ENCODE results near the gene TRIO.

TRIO gene

DNA sequence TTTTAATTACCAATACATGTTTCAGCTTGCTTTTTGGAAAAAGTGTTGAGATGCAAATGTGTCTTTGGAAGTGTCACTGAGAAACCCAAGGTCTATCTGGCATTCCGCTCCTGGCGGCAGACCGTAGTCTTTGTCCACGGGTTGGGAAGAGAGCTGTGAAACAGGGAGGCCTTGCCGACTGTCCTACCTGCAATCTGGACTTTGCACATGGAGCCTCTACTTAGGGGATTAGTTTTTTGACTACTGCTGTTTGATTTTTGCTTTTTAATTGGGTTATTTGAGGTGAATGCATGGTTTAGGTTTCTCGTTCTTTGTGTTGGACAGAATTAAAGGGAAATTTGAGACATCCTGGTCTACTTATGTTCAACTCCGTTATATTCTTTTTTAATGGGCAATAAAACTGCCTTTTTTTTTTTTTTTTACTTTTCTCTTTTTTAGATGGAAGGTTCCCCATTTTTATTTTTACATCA lies 25.7 kb downstream of the TRIO start:
- no peak for DNase-seq
- H3K4me2 ChIP-seq (ENCODE audit: insufficient read depth, low read length) = no peak overlapping the region
- H3K9me3 ChIP-seq (ENCODE audit: insufficient read depth, low read length, severe bottlenecking) = no peaks in the 10 kb centered on the region
- no peak overlapping the region for H3K9ac ChIP-seq (ENCODE audit: low read depth, low read length)
- no peak overlapping the region for H3K27ac ChIP-seq (ENCODE audit: low read length)
- TF ChIP-seq CTCF (IDR thresholded peaks at IDR 0.05; ENCODE audit: borderline replicate concordance, extremely low read depth, low read length, poor library complexity, severe bottlenecking) (no peak), EZH2 (IDR thresholded peaks at IDR 0.05; ENCODE audit: borderline replicate concordance, low read depth, low read length, severe bottlenecking) (no peak)
- H3K27me3 ChIP-seq (ENCODE audit: insufficient read depth, low read length, poor library complexity) = peaks cover 2% of the 10 kb centered on the region
- no peaks in the 10 kb centered on the region for H3K4me1 ChIP-seq (ENCODE audit: insufficient read depth, low read length)
- no peaks in the 10 kb centered on the region for H4K20me1 ChIP-seq (ENCODE audit: insufficient read depth, low read length)
- H2AFZ ChIP-seq (ENCODE audit: low read depth, low read length) = no peak overlapping the region
- no peak for ATAC-seq (ENCODE audit: insufficient read depth, low read depth)
- no peak overlapping the region for H3K4me3 ChIP-seq (ENCODE audit: low read depth in 1 of 2, low read length in 2 of 2)
- no peaks in the 10 kb centered on the region for H3K36me3 ChIP-seq (ENCODE audit: insufficient read depth, low read length)
- no peaks in the 10 kb centered on the region for H3K79me2 ChIP-seq (ENCODE audit: insufficient read depth, low read length)

GRCh38 chr5:14171046-14171445 lies 27.9 kb downstream of the TRIO start:
- no peaks in the 10 kb centered on the region for H4K20me1 ChIP-seq (ENCODE audit: insufficient read depth, low read length)
- H3K27ac ChIP-seq (ENCODE audit: low read length) = no peak overlapping the region
- ATAC-seq (ENCODE audit: insufficient read depth, low read depth) (no peak), DNase-seq (no peak)
- H3K4me2 ChIP-seq (ENCODE audit: insufficient read depth, low read length) = no peak overlapping the region
- no peak for TF ChIP-seq CTCF (IDR thresholded peaks at IDR 0.05; ENCODE audit: borderline replicate concordance, extremely low read depth, low read length, poor library complexity, severe bottlenecking)
- no peak for TF ChIP-seq EZH2 (IDR thresholded peaks at IDR 0.05; ENCODE audit: borderline replicate concordance, low read depth, low read length, severe bottlenecking)
- no peaks in the 10 kb centered on the region for H3K9me3 ChIP-seq (ENCODE audit: insufficient read depth, low read length, severe bottlenecking)
- no peaks in the 10 kb centered on the region for H3K36me3 ChIP-seq (ENCODE audit: insufficient read depth, low read length)
- H3K27me3 ChIP-seq (ENCODE audit: insufficient read depth, low read length, poor library complexity) = peaks cover 3% of the 10 kb centered on the region
- no peaks in the 10 kb centered on the region for H3K4me1 ChIP-seq (ENCODE audit: insufficient read depth, low read length)
- no peak overlapping the region for H2AFZ ChIP-seq (ENCODE audit: low read depth, low read length)
- no peaks in the 10 kb centered on the region for H3K79me2 ChIP-seq (ENCODE audit: insufficient read depth, low read length)
- no peak overlapping the region for H3K9ac ChIP-seq (ENCODE audit: low read depth, low read length)
- H3K4me3 ChIP-seq (ENCODE audit: low read depth in 1 of 2, low read length in 2 of 2) = no peak overlapping the region

GRCh38 chr5:14171621-14172020 lies 28.5 kb downstream of the TRIO start:
- Histone ChIP-seq H3K79me2 (ENCODE audit: insufficient read depth, low read length) (no peaks in the 10 kb centered on the region), H3K4me2 (ENCODE audit: insufficient read depth, low read length) (no peak overlapping the region), H3K27me3 (ENCODE audit: insufficient read depth, low read length, poor library complexity) (peaks cover 3% of the 10 kb centered on the region), H2AFZ (ENCODE audit: low read depth, low read length) (no peak overlapping the region), H3K4me3 (ENCODE audit: low read depth in 1 of 2, low read length in 2 of 2) (no peak overlapping the region), H4K20me1 (ENCODE audit: insufficient read depth, low read length) (no peaks in the 10 kb centered on the region), H3K36me3 (ENCODE audit: insufficient read depth, low read length) (no peaks in the 10 kb centered on the region), H3K9me3 (ENCODE audit: insufficient read depth, low read length, severe bottlenecking) (no peaks in the 10 kb centered on the region), H3K4me1 (ENCODE audit: insufficient read depth, low read length) (no peaks in the 10 kb centered on the region), H3K27ac (ENCODE audit: low read length) (no peak overlapping the region), H3K9ac (ENCODE audit: low read depth, low read length) (no peak overlapping the region)
- TF ChIP-seq CTCF (IDR thresholded peaks at IDR 0.05; ENCODE audit: borderline replicate concordance, extremely low read depth, low read length, poor library complexity, severe bottlenecking) = no peak
- TF ChIP-seq EZH2 (IDR thresholded peaks at IDR 0.05; ENCODE audit: borderline replicate concordance, low read depth, low read length, severe bottlenecking) = no peak
- no peak for ATAC-seq (ENCODE audit: insufficient read depth, low read depth)
- no peak for DNase-seq
